Measurements from ENCODE around the gene NHSL2.

The NHSL2 gene

GRCh38 chrX:71992711-71993110 lies 82.1 kb downstream of the NHSL2 start:
- DNase-seq = no peak

GRCh38 chrX:71993371-71993770 lies 82.7 kb downstream of the NHSL2 start:
- no peak for DNase-seq

GRCh38 chrX:71994601-71995000 lies 84.0 kb downstream of the NHSL2 start:
- no peak for DNase-seq

GRCh38 chrX:71995122-71995521 lies 84.5 kb downstream of the NHSL2 start:
- DNase-seq = no peak

GRCh38 chrX:71996136-71996535 lies 85.5 kb downstream of the NHSL2 start:
- DNase-seq = no peak

GRCh38 chrX:71996826-71997225 lies 86.2 kb downstream of the NHSL2 start:
- no peak for DNase-seq

GRCh38 chrX:71997320-71997719 lies 86.7 kb downstream of the NHSL2 start:
- no peak for DNase-seq

GRCh38 chrX:71998836-71999509 lies 88.3 kb downstream of the NHSL2 start:
- no peak for DNase-seq

GRCh38 chrX:71999535-71999934 lies 88.9 kb downstream of the NHSL2 start:
- no peak for DNase-seq

- DNase-seq = no peak
Observed at GRCh38 chrX:72001471-72001870, 90.8 kb downstream of the NHSL2 start.

- no peak for DNase-seq
Observed at GRCh38 chrX:72001906-72002305, 91.3 kb downstream of the NHSL2 start.

- DNase-seq = no peak
Observed at GRCh38 chrX:72002875-72003274, 92.2 kb downstream of the NHSL2 start.

GRCh38 chrX:72003811-72004750 lies 93.4 kb downstream of the NHSL2 start:
- DNase-seq = no peak

- DNase-seq = no peak
Observed at GRCh38 chrX:72005046-72005445, 94.4 kb downstream of the NHSL2 start.

GRCh38 chrX:72006461-72006860 lies 95.8 kb downstream of the NHSL2 start:
- no peak for DNase-seq

GRCh38 chrX:72009731-72010130 lies 99.1 kb downstream of the NHSL2 start:
- no peak for DNase-seq

GRCh38 chrX:72011734-72012133 lies 101.1 kb downstream of the NHSL2 start:
- DNase-seq = no peak

- DNase-seq = no peak
Observed at GRCh38 chrX:72015383-72015782, 104.7 kb downstream of the NHSL2 start.

- DNase-seq = no peak
Observed at GRCh38 chrX:72016881-72017783, 106.5 kb downstream of the NHSL2 start.

GRCh38 chrX:72018277-72019112 lies 107.8 kb downstream of the NHSL2 start:
- peak; percentile 84 for DNase-seq

- no peak for DNase-seq
Observed at GRCh38 chrX:72019487-72019886, 108.8 kb downstream of the NHSL2 start.

- no peak for DNase-seq
Observed at GRCh38 chrX:72020204-72020603, 109.6 kb downstream of the NHSL2 start.
